RWPE2 (cell line): ENCODE data around the gene CORO7.

Experiments used
- ATAC-seq: fragments of 200-7000 bp; cut with Tn5 transposase; 3 replicates; pipeline ENCODE4 v1.9.1; 2021; ENCODE audit warnings: low read depth
- DNase-seq: peaks from one replicate; pipeline ENCODE4 v3.0.0-alpha.2; 2020; ENCODE audit warnings: low spot score
- H3K27ac ChIP-seq: fragments of 450-650 bp; 2 replicates; pipeline ENCODE4 v1.5.1; 2017; ENCODE audit warnings: mild to moderate bottlenecking; ENCODE audit not compliant: poor library complexity, severe bottlenecking
- H3K27me3 ChIP-seq: fragments of 250-450 bp; sonication (Bioruptor Pico); 2 replicates; pipeline ENCODE4 v1.5.1; 2021; ENCODE audit warnings: mild to moderate bottlenecking, moderate library complexity; ENCODE audit not compliant: insufficient read depth, poor library complexity, severe bottlenecking
- H3K36me3 ChIP-seq: fragments of 250-450 bp; sonication (Bioruptor Pico); 2 replicates; pipeline ENCODE4 v1.5.1; 2020; ENCODE audit warnings: low read depth, mild to moderate bottlenecking, moderate library complexity
- H3K4me1 ChIP-seq: fragments of 250-450 bp; sonication (Bioruptor Pico); 2 replicates; pipeline ENCODE4 v1.5.1; 2021; ENCODE audit warnings: mild to moderate bottlenecking, moderate library complexity; ENCODE audit not compliant: insufficient read depth, poor library complexity, severe bottlenecking
- H3K4me3 ChIP-seq: fragments of 250-450 bp; sonication (Bioruptor Pico); 2 replicates; pipeline ENCODE4 v1.5.1; 2021; ENCODE audit warnings: mild to moderate bottlenecking, moderate library complexity; ENCODE audit not compliant: severe bottlenecking
- H3K9me3 ChIP-seq: fragments of 250-450 bp; sonication (Bioruptor Pico); 2 replicates; pipeline ENCODE4 v1.5.1; 2021; ENCODE audit warnings: mild to moderate bottlenecking, moderate library complexity; ENCODE audit not compliant: severe bottlenecking
- CTCF ChIP-seq: fragments of 450-650 bp; IDR thresholded peaks from one replicate; pipeline ENCODE4 v1.5.1; 2017; ENCODE audit warnings: mild to moderate bottlenecking, moderate library complexity; ENCODE audit not compliant: poor library complexity, severe bottlenecking

The CORO7 gene

GRCh38 chr16:4354512-4355409 is 61.6 kb downstream of the CORO7 start:
- DNase-seq = no peak
- Histone ChIP-seq H3K9me3 (no peaks in the 10 kb centered on the region), H3K36me3 (peaks cover 3% of the 10 kb centered on the region), H3K4me3 (no peak overlapping the region), H3K4me1 (peaks cover 11% of the 10 kb centered on the region), H3K27me3 (no peaks in the 10 kb centered on the region), H3K27ac (no peak overlapping the region)
- no peak for TF ChIP-seq CTCF
- no peak for ATAC-seq

GRCh38 chr16:4353675-4354074 is 62.7 kb downstream of the CORO7 start:
- TF ChIP-seq CTCF = no peak
- H3K9me3 ChIP-seq = no peaks in the 10 kb centered on the region
- no peaks in the 10 kb centered on the region for H3K27me3 ChIP-seq
- ATAC-seq (no peak), DNase-seq (no peak)
- H3K4me1 ChIP-seq = peaks cover 11% of the 10 kb centered on the region
- H3K36me3 ChIP-seq = peaks cover 10% of the 10 kb centered on the region
- no peak overlapping the region for H3K4me3 ChIP-seq
- no peak overlapping the region for H3K27ac ChIP-seq

- Histone ChIP-seq H3K4me3 (no peak overlapping the region), H3K4me1 (peaks cover 11% of the 10 kb centered on the region), H3K36me3 (peaks cover 10% of the 10 kb centered on the region), H3K27me3 (no peaks in the 10 kb centered on the region), H3K9me3 (no peaks in the 10 kb centered on the region), H3K27ac (peak overlapping the region; percentile 70)
- no peak for ATAC-seq
- DNase-seq = no peak
- no peak for TF ChIP-seq CTCF
These were observed 63.6 kb downstream of the CORO7 start for GRCh38 chr16:4352843-4353242.

GRCh38 chr16:4351880-4352279 is 64.5 kb downstream of the CORO7 start:
- Histone ChIP-seq H3K9me3 (no peaks in the 10 kb centered on the region), H3K4me3 (no peak overlapping the region), H3K36me3 (peaks cover 10% of the 10 kb centered on the region), H3K27me3 (no peaks in the 10 kb centered on the region), H3K27ac (peak overlapping the region; percentile 70), H3K4me1 (peaks cover 11% of the 10 kb centered on the region)
- ATAC-seq (peak; percentile 28; the same call in 2 of the 3 replicates), DNase-seq (no peak)
- no peak for TF ChIP-seq CTCF
